Caco-2 (cell line): ENCODE data around the gene TCN2. TPM values are rescaled to one million over a fixed set of nuclear protein-coding genes. Genes with fewer than 3 reads are reported as not detected.
"Not testable (repeated sequence)": the region's sequence is repeated elsewhere in the genome, so short reads cannot be mapped to it uniquely, and the experiment has no call there.

Source experiments
- BruUV-seq: library from RNA; stranded (reverse); fragments of 400-500 nt; replicated peaks from 2 replicates; lab custom pipeline; 2021; lab: Mats Ljungman, UMichigan
- CTCF ChIA-PET: fragments of 300-600 bp; sonication (Branson Sonifier 250); formaldehyde crosslinking; loops from one replicate; lab custom pipeline; 2022; ENCODE audit warnings: antibody characterized with exemption; lab: Charles Lee
- POLR2A ChIA-PET: fragments of 300-600 bp; sonication (Branson Sonifier 250); formaldehyde crosslinking; loops from one replicate; lab custom pipeline; 2022; ENCODE audit warnings: antibody characterized with exemption; lab: Charles Lee
- DNase-seq, 2 experiments: peaks; one replicate each; pipeline versions ENCODE4 v3.0.0 to v3.0.0-alpha.2; 2020 to 2022
- H3K27me3 ChIP-seq: replicated peaks from 2 replicates; pipeline ENCODE4 v1.6.0; 2011; ENCODE audit warnings: low read length; ENCODE audit not compliant: control insufficient read depth, insufficient read depth
- H3K36me3 ChIP-seq: 2 replicates; pipeline ENCODE4 v1.5.1; 2011; ENCODE audit warnings: low read length; ENCODE audit not compliant: control insufficient read depth, insufficient read depth
- H3K4me1 ChIP-seq: fragments of 250-450 bp; sonication (Bioruptor Pico); 2 replicates; pipeline ENCODE4 v1.5.1; 2020; ENCODE audit warnings: mild to moderate bottlenecking
- H3K4me3 ChIP-seq: 2 replicates; pipeline ENCODE4 v1.5.1; 2011; ENCODE audit warnings: low read depth, mild to moderate bottlenecking, control low read depth, low read length
- H3K9me3 ChIP-seq: fragments of 250-450 bp; sonication (Bioruptor Pico); 2 replicates; pipeline ENCODE4 v1.5.1; 2020; ENCODE audit warnings: mild to moderate bottlenecking, moderate library complexity
- H3K27ac Mint-ChIP-seq: one replicate; pipeline ENCODE4 v1.8.0; 2022; ENCODE audit warnings: mixed read lengths; ENCODE audit not compliant: unreplicated experiment
- H3K27me3 Mint-ChIP-seq: one replicate; pipeline ENCODE4 v1.8.0; 2022; ENCODE audit warnings: mixed read lengths; ENCODE audit not compliant: insufficient read depth, unreplicated experiment
- H3K36me3 Mint-ChIP-seq: one replicate; pipeline ENCODE4 v1.8.0; 2022; ENCODE audit warnings: mild to moderate bottlenecking, mixed read lengths; ENCODE audit not compliant: insufficient read depth, unreplicated experiment
- H3K4me1 Mint-ChIP-seq: one replicate; pipeline ENCODE4 v1.8.0; 2022; ENCODE audit warnings: low read depth, mixed read lengths; ENCODE audit not compliant: unreplicated experiment
- H3K4me3 Mint-ChIP-seq: one replicate; pipeline ENCODE4 v1.8.0; 2022; ENCODE audit warnings: mild to moderate bottlenecking, moderate library complexity, mixed read lengths; ENCODE audit not compliant: unreplicated experiment
- H3K9me3 Mint-ChIP-seq: one replicate; pipeline ENCODE4 v1.8.0; 2022; ENCODE audit warnings: mixed read lengths; ENCODE audit not compliant: unreplicated experiment
- intact Hi-C: fragments of 100-400 bp; cut with micrococcal nuclease; formaldehyde crosslinking; loops from one replicate; pipeline ENCODE4 v1.10.0; 2022; ENCODE audit not compliant: unreplicated experiment
- total RNA-seq: library from RNA; stranded (reverse); gene quantifications from 2 replicates; pipeline ENCODE4 v1.2.3, GENCODE V29; 2022
- TF ChIP-seq, protein P1 (sequence below), 2 experiments: fragments of 200-600 bp in 1 of 2; IDR thresholded peaks; 1 replicate in 1 of 2; 2 replicates in 1 of 2; pipeline versions ENCODE4 v1.5.1 to v1.8.0; 2011 to 2022; ENCODE audit warnings: antibody characterized with exemption in 1 of 2, control low read depth in 1 of 2, inconsistent platforms in 1 of 2, low read depth in 1 of 2, low read length in 1 of 2, mild to moderate bottlenecking in 1 of 2, moderate library complexity in 1 of 2; ENCODE audit not compliant: insufficient read depth in 1 of 2, severe bottlenecking in 1 of 2, unreplicated experiment in 1 of 2

Gene TCN2
- total RNA-seq, 1 experiment from 2014 or later = 13.8 TPM

DNA sequence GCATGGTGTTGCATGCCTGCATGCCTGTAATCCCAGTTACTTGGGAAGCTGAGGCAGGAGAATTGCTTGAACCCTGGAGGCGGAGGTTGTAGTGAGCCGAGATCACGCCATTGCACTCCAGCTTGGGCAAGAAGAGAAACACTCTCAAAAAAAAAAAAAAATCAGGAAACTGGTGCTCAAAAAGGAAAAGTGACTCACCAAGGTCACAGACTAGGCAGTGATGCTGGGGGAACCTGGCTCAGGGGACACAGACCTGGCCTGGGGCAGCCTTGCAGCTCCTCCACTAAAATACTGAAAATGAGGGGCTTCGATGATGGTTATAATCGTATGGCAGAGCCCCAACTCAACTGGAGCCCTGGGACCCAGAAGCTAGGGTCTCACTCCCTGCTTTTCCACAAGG, 20.5 kb downstream of the TCN2 start:
- no TSS peak for BruUV-seq
- CTCF ChIA-PET = no interaction called here
- intact Hi-C loops = no loop called here
- TF ChIP-seq, protein P1, sequence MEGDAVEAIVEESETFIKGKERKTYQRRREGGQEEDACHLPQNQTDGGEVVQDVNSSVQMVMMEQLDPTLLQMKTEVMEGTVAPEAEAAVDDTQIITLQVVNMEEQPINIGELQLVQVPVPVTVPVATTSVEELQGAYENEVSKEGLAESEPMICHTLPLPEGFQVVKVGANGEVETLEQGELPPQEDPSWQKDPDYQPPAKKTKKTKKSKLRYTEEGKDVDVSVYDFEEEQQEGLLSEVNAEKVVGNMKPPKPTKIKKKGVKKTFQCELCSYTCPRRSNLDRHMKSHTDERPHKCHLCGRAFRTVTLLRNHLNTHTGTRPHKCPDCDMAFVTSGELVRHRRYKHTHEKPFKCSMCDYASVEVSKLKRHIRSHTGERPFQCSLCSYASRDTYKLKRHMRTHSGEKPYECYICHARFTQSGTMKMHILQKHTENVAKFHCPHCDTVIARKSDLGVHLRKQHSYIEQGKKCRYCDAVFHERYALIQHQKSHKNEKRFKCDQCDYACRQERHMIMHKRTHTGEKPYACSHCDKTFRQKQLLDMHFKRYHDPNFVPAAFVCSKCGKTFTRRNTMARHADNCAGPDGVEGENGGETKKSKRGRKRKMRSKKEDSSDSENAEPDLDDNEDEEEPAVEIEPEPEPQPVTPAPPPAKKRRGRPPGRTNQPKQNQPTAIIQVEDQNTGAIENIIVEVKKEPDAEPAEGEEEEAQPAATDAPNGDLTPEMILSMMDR (IDR thresholded peaks at IDR 0.05; ENCODE audit: insufficient read depth in 1 of 2, low read depth in 1 of 2, low read length in 1 of 2, severe bottlenecking in 1 of 2, unreplicated experiment in 1 of 2) = no peak
- Mint-ChIP-seq H3K9me3 (peaks cover 7% of the 10 kb centered on the region), H3K27ac (no peak overlapping the region), H3K4me3 (no peak overlapping the region), H3K4me1 (no peaks in the 10 kb centered on the region), H3K27me3 (no peaks in the 10 kb centered on the region), H3K36me3 (no peaks in the 10 kb centered on the region)
- DNase-seq = no peak
- Histone ChIP-seq H3K9me3 (no peaks in the 10 kb centered on the region), H3K36me3 (no peaks in the 10 kb centered on the region), H3K4me3 (no peak overlapping the region), H3K4me1 (no peaks in the 10 kb centered on the region), H3K27me3 (no peaks in the 10 kb centered on the region)
- POLR2A ChIA-PET = no interaction called here

DNA sequence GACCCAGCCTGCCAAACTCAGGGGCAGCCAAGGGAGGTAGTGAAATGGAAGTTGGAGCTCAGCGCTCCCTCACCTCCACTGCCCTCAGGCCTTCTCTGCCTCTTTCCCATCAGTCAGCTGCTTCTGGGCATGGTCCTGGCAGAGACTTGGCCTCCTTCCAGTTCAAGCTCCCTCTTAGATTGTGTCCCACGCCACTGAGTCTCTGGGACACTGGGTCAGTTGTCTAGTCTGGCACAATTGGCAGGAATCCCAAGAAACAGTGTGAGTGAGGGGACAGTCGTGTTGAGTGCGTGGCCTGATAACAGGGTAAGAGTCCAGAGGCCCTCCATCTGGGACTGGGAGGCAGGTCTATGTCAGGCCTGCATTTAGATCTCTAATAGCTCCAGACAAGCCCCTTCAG, 21.5 kb downstream of the TCN2 start:
- no peaks in the 10 kb centered on the region for H3K4me1 Mint-ChIP-seq
- H3K4me3 Mint-ChIP-seq = no peak overlapping the region
- ChIA-PET POLR2A (no interaction called here), CTCF (no interaction called here)
- no peaks in the 10 kb centered on the region for H3K27me3 Mint-ChIP-seq
- Histone ChIP-seq H3K4me1 (no peaks in the 10 kb centered on the region), H3K9me3 (no peaks in the 10 kb centered on the region), H3K27me3 (no peaks in the 10 kb centered on the region), H3K4me3 (no peak overlapping the region), H3K36me3 (no peaks in the 10 kb centered on the region)
- DNase-seq = no peak
- H3K9me3 Mint-ChIP-seq = peaks cover 7% of the 10 kb centered on the region
- TF ChIP-seq, protein P1 (IDR thresholded peaks at IDR 0.05; ENCODE audit: insufficient read depth in 1 of 2, low read depth in 1 of 2, low read length in 1 of 2, severe bottlenecking in 1 of 2, unreplicated experiment in 1 of 2) = no peak
- no TSS peak for BruUV-seq
- H3K36me3 Mint-ChIP-seq = no peaks in the 10 kb centered on the region
- no peak overlapping the region for H3K27ac Mint-ChIP-seq
- intact Hi-C loops = no loop called here

DNA sequence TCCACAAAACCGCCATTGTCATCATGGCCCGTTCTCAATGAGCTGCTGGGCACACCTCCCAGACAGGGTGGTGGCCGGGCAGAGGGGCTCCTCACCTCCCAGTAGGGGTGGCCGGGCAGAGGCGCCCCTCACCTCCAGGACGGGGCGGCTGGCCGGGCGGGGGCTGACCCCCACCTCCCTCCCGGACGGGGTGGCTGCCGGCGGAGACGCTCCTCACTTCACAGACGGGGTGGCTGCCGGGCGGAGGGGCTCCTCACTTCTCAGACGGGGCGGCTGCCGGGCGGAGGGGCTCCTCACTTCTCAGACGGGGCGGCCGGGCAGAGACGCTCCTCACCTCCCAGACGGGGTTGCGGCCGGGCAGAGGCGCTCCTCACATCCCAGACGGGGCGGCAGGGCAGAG, 24.5 kb downstream of the TCN2 start:
- H3K4me1 ChIP-seq = peaks cover 11% of the 10 kb centered on the region
- H3K4me3 ChIP-seq, H3K36me3 ChIP-seq, H3K9me3 ChIP-seq, H3K4me3 Mint-ChIP-seq, H3K36me3 Mint-ChIP-seq, H3K4me1 Mint-ChIP-seq, H3K9me3 Mint-ChIP-seq, H3K27me3 ChIP-seq, BruUV-seq, intact Hi-C loops, H3K27ac Mint-ChIP-seq, CTCF ChIA-PET, H3K27me3 Mint-ChIP-seq, POLR2A ChIA-PET, DNase-seq: not testable (repeated sequence)
